GM04503 (cell line): ENCODE data around the gene PODXL2.
A peak's percentile ranks its signal among the peaks of the same experiment; 100 is the strongest.
"Not testable (repeated sequence)": the region's sequence is repeated elsewhere in the genome, so short reads cannot be mapped to it uniquely, and the experiment has no call there.

Experiments
- DNase-seq: peaks from one replicate; pipeline ENCODE4 v3.0.0-alpha.2; 2012; ENCODE audit warnings: low read depth

Gene PODXL2

GRCh38 chr3:127630811-127631714, 2.1 kb downstream of the PODXL2 start:
- no peak for DNase-seq

GRCh38 chr3:127632035-127632820, 3.2 kb downstream of the PODXL2 start:
- DNase-seq: no peak

GRCh38 chr3:127634653-127635052, 5.7 kb downstream of the PODXL2 start:
- no peak for DNase-seq

- DNase-seq: no peak
These were observed 8.6 kb downstream of the PODXL2 start for GRCh38 chr3:127637546-127637945.

- DNase-seq: no peak
These were observed 9.0 kb downstream of the PODXL2 start for GRCh38 chr3:127637971-127638370.

GRCh38 chr3:127639173-127640041, 10.4 kb downstream of the PODXL2 start:
- DNase-seq: peak; percentile 30

DNA sequence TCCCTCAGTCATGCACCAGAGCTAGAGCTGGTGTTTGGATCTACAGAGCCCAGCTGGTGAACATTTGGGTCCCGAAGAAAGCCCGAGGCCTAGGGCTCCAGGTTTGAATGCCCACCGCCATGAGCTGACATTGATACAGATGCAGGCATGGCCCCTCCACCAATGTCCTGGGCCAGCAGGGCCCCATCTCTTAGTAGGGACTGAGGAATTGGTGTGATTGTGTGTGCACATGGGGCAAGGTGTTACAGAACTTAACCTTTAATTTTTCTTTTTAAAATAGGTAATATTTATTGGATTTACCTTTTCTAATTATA, 11.0 kb downstream of the PODXL2 start:
- DNase-seq: no peak

DNA sequence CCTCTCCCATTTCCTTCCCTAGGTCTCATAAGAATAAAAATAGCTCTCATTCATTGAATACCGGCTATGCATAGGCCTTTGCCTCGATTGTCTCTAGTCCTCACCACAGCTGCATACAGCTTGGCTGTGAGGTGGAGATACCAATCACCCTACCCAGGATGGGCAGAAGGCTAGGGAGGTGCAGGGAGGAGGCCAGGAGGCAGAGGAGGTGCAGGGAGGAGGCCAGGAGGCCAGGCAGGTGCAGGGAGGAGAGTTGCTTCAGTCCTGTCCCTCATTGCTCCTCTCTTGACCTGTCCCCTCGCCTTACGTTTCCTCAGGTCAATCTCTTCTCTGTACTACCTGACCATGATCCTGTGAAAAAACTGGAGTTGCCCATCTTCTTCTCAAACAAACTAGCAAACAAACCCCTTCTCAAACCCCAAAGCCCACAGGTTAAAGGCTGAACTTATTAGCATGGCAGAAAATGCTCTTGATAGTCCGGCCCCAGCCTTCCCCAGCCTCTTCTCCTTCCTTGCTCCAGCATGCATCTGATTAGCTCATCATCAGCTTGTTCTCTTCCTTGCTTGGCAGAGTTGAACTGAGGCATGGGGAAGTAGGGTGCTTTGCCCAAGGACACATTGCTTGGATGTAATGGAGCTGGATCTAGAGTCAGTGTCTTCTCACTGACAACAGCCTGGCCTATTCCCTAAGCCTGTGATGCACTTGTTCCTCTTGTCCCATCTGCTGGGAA, 15.8 kb downstream of the PODXL2 start:
- no peak for DNase-seq

- DNase-seq: no peak
These were observed 16.5 kb downstream of the PODXL2 start for GRCh38 chr3:127645371-127646015.

GRCh38 chr3:127646501-127647046, 17.6 kb downstream of the PODXL2 start:
- DNase-seq: no peak

DNA sequence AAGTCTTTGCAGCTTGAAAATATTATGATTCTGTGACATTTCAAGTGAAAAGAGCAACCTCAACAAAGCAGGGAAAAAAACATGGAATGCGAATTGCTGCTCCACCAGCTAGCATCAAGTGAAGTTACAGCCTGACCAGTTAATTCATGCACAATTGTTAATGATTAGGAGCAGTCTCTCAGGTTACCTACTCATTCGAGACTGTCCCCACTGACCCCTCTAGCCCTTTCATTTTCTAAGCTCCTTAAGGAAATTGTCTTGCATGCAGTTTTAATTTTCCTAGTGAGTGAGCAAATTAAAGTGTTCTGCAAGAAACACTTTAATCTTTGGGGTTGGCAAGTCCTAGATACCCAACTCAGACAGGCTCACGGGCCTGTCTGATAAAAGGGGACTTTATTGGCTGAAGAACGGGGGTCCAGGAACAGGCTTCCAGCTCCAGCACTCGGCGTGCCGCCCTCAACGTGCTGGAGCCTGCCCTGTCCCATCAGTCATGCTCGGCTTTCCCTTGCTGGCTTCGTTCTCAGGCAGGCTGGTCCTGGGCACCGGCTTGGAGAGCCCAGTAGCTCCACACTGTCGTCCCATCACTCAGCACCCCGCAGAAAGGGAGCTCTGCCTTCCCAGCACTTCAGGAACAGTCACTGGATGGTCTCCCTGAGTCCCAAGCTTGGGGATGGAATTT, 18.3 kb downstream of the PODXL2 start:
- no peak for DNase-seq

DNA sequence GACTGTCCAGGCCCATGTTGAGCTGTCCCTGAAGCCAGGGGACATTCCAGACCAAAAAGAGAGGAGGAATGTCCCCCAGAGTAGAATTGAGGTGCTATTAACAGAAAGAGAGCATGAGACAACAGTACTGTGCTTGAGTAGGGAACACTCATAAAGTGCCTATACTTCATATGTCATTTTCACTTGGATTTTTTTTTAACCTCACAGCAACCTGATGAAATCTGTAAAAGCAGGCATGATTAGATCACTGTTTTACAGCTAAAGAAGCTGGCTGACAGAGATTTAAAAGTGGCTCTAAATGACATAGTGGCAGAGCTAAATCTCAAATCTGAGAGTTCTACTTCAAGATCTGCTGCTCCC, 18.8 kb downstream of the PODXL2 start:
- DNase-seq: no peak

- DNase-seq: no peak
These were observed 21.3 kb downstream of the PODXL2 start for GRCh38 chr3:127650236-127650635.

- DNase-seq: no peak
These were observed 22.7 kb downstream of the PODXL2 start for GRCh38 chr3:127651516-127652172.

DNA sequence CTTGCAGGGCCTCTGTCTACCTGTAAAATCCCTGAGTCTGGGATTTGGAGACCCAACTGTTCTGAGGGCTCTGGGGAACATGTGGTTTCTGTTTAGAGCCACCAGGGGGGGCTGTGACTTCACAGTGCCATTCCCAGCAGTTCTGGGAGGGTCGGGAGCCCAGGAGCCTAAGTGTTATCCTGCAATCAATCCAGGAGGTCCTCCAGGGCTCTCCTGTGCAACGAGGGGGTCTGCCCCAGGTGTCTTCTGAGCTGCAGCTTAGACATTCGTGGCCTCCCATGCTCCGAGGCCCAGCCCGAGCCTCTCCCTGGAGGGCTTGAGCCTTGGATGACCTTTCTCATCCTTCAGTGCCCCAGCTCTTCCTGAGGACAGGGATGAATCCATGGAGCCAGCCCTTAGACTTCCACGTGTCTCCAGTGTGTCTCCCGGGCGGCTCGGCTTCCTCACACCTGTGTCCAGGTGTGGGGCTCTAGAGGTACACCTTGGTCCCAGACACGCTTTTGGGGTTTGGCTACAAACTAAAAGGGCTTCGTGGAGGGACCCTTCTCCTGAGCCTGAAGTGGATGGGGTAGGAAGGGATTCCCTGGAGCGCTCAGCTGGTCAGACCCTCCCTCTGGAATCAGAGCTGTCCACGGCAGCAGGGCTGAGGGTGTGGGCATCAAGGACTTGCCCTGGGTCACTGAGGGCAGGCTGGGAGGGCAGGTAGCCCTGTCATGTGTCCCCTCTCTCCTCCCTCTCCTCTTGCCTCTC, 23.4 kb downstream of the PODXL2 start:
- no peak for DNase-seq

- no peak for DNase-seq
These were observed 25.4 kb downstream of the PODXL2 start for GRCh38 chr3:127654374-127654773.

DNA sequence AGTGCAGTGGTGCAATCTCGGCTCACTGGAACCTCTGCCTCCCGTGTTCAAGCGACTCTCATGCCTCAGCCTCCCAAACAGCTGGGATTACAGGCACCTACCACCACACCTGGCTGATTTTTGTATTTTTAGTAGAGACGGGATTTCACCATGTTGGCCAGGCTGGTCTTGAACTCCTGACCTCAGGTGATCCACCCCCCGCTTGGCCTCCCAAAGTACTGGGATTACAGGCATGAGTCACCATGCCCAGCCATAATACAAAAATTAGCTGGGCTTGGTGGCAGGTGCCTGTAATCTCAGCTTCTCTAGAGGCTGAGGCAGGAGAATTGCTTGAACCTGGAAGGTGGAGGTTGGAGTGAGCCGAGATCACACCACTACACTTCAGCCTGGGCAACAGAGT, 26.0 kb downstream of the PODXL2 start:
- not testable (repeated sequence) for DNase-seq

DNA sequence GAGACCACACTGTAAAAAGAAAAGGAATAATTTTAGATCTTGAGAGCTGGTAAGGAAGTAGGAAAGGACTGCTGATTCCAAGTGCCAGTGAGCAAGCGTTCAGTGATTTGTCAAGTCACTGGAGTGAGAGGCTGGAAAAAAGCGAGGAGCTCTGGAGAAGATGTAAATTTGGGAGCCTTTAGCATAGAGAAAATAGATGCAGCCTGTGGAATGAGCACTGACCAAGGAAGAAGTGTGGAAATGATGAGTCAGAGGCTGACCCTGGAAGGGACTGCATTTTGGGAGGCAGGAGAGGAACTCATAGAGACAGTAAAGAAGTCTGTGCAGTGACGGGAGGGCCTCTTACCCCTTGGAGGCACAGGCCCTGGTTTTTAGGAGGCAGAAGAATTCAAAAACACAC, 26.7 kb downstream of the PODXL2 start:
- peak; percentile 36 for DNase-seq

GRCh38 chr3:127656906-127657305, 27.9 kb downstream of the PODXL2 start:
- DNase-seq: no peak
